Kidney capillary endothelial cell (primary cell): Measurements from ENCODE around the gene CBX2.

ENCODE experiments used
- DNase-seq: peaks from one replicate; pipeline ENCODE4 v3.0.0-alpha.2; 2018; ENCODE audit warnings: low spot score

Gene CBX2

GRCh38 chr17:79829457-79829856, 51.5 kb downstream of the CBX2 start:
- no peak for DNase-seq

GRCh38 chr17:79830303-79830702, 52.4 kb downstream of the CBX2 start:
- no peak for DNase-seq

GRCh38 chr17:79830763-79831264, 52.9 kb downstream of the CBX2 start:
- DNase-seq = no peak

GRCh38 chr17:79831265-79832217, 53.6 kb downstream of the CBX2 start:
- no peak for DNase-seq

- DNase-seq = no peak
Observed at GRCh38 chr17:79832218-79833109, 54.5 kb downstream of the CBX2 start.

GRCh38 chr17:79833110-79833450, 55.1 kb downstream of the CBX2 start:
- no peak for DNase-seq

GRCh38 chr17:79833744-79834564, 56.0 kb downstream of the CBX2 start:
- no peak for DNase-seq

GRCh38 chr17:79834565-79835469, 56.9 kb downstream of the CBX2 start:
- no peak for DNase-seq

GRCh38 chr17:79835470-79835899, 57.5 kb downstream of the CBX2 start:
- DNase-seq = no peak

GRCh38 chr17:79835953-79836509, 58.1 kb downstream of the CBX2 start:
- no peak for DNase-seq

- DNase-seq = no peak
Observed at GRCh38 chr17:79836510-79836971, 58.6 kb downstream of the CBX2 start.

GRCh38 chr17:79836972-79837887, 59.3 kb downstream of the CBX2 start:
- no peak for DNase-seq
